Stimulated activated CD4-positive, alpha-beta T cell treated with anti-CD3 and anti-CD28 coated beads, TNF-alpha, amount 100 ng/mL, for 1 hour (primary cell): ENCODE results near the gene CTBP2.

Experiments
- DNase-seq, 3 donors: peaks; one replicate each; pipeline ENCODE4 v3.0.0-alpha.2; 2020; ENCODE audit warnings: low read depth in 3 of 3, low spot score in 1 of 3

Gene CTBP2

GRCh38 chr10:125144693-125145623 is 15.4 kb downstream of the CTBP2 start:
- no peak for DNase-seq

- DNase-seq, result no peak
These were observed 16.2 kb downstream of the CTBP2 start for GRCh38 chr10:125144206-125144605.

GRCh38 chr10:125142946-125143345 is 17.4 kb downstream of the CTBP2 start:
- no peak for DNase-seq

GRCh38 chr10:125141860-125142484 is 18.4 kb downstream of the CTBP2 start:
- no peak for DNase-seq

- DNase-seq, result no peak
These were observed 19.1 kb downstream of the CTBP2 start for GRCh38 chr10:125141150-125141859.

- DNase-seq, result no peak
These were observed 20.2 kb downstream of the CTBP2 start for GRCh38 chr10:125140151-125140550.

GRCh38 chr10:125137601-125138438 is 22.5 kb downstream of the CTBP2 start:
- DNase-seq, result no peak

- no peak for DNase-seq
These were observed 24.3 kb downstream of the CTBP2 start for GRCh38 chr10:125136087-125136486.

GRCh38 chr10:125135771-125136035 is 24.7 kb downstream of the CTBP2 start:
- no peak for DNase-seq

- no peak for DNase-seq
These were observed 25.2 kb downstream of the CTBP2 start for GRCh38 chr10:125134916-125135770.

- DNase-seq, result no peak
These were observed 25.9 kb downstream of the CTBP2 start for GRCh38 chr10:125134483-125134848.

- DNase-seq, result no peak
These were observed 26.5 kb downstream of the CTBP2 start for GRCh38 chr10:125133696-125134482.

GRCh38 chr10:125132344-125132743 is 28.0 kb downstream of the CTBP2 start:
- DNase-seq, result no peak

GRCh38 chr10:125130916-125131315 is 29.4 kb downstream of the CTBP2 start:
- no peak for DNase-seq

- no peak for DNase-seq
These were observed 30.1 kb downstream of the CTBP2 start for GRCh38 chr10:125130260-125130659.

GRCh38 chr10:125129076-125129458 is 31.3 kb downstream of the CTBP2 start:
- DNase-seq, result no peak

- DNase-seq, result no peak
These were observed 31.8 kb downstream of the CTBP2 start for GRCh38 chr10:125128397-125129075.

GRCh38 chr10:125127986-125128385 is 32.4 kb downstream of the CTBP2 start:
- no peak for DNase-seq

- DNase-seq, result no peak
These were observed 33.3 kb downstream of the CTBP2 start for GRCh38 chr10:125127110-125127509.
